ENCODE data around the gene OR2AG2.

OR2AG2 gene

GRCh38 chr11:6799402-6799801 lies 27.6 kb upstream of the OR2AG2 start, which contains the start of gene OR6A2:
Gene OR6A2, minus strand, starts transcription at chr11:6799689. Its CDS starts 3,981 bp downstream, at chr11:6795708.
- ChIA-PET POLR2A (no interaction called here), CTCF (interaction anchor here (1.0 to 9.1 kb wide), 2 partner anchors 12 to 17 kb away, joined by 3 to 59 read pairs; partner anchors contain the start of gene OR2AG1)
- no peak for DNase-seq (ENCODE audit: extremely low spot score)
- no peak for TF ChIP-seq CTCF (IDR thresholded peaks at IDR 0.05; ENCODE audit: control extremely low read depth, extremely low read depth, low read depth, missing control alignments)

- CTCF ChIA-PET: interaction anchor here (1.1 to 9.1 kb wide), 4 partner anchors 12 to 34 kb away, joined by 3 to 59 read pairs (median 6); no protein-coding TSS in a partner anchor
- TF ChIP-seq CTCF (IDR thresholded peaks at IDR 0.05; ENCODE audit: control extremely low read depth, extremely low read depth, low read depth, missing control alignments): no peak
- no peak for DNase-seq (ENCODE audit: extremely low spot score)
- POLR2A ChIA-PET: no interaction called here
Observed at GRCh38 chr11:6794639-6795038, 22.9 kb upstream of the OR2AG2 start.

DNA sequence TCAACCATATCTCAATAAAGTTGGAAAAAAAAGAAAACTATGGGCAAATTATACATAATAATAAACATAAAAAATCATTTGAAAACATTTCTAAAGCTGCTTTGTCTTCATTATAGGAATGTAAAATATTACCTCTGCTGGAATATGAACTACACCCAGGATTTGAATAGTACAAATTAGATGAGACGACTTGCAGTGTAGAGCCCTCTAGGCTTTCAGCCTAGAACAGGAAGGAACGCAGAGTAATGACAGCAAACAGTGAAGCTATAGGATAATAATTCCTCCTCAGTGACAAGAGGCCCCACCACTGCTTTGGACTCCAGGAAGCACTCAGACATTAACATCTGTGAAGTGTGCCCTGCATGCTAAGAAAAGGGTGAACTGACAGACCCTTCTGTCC lies 18.8 kb upstream of the OR2AG2 start:
- CTCF ChIA-PET: interaction anchor here (1.3 to 2.2 kb wide), 3 partner anchors 10 to 22 kb away, joined by 3 to 6 read pairs (median 5); no protein-coding TSS in a partner anchor
- DNase-seq (ENCODE audit: extremely low spot score): no peak
- POLR2A ChIA-PET: no interaction called here
- no peak for TF ChIP-seq CTCF (IDR thresholded peaks at IDR 0.05; ENCODE audit: control extremely low read depth, extremely low read depth, low read depth, missing control alignments)

DNA sequence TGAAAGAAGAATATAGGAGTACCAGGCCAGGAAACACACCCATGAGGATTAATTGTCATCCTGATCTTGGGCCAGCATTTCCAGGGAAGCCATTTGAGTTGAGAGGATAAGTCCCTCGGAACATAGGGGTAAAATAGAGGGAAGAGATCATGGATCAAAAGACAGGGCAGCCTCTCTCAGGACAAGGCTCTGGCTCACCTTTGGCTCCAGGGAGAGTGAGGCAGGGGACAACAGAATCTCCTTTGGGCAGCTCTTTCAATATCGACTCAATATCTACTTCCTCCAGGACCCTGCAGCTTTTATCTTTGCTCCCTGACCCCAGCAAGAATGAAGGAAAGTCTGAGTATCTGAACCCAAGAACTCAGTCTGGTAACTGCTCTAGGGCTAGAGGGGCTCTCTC lies 10.9 kb upstream of the OR2AG2 start, which contains the start of gene OR2AG1:
Gene OR2AG1 (plus strand): TSS at position 301 of the 400 bp plus-strand sequence. CDS start 2,018 bp downstream, outside the sequence.
- DNase-seq (ENCODE audit: extremely low spot score): no peak
- CTCF ChIA-PET: interaction anchor here (0.9 to 1.8 kb wide), 4 partner anchors 17 to 66 kb away, joined by 3 to 6 read pairs (median 3); partner anchors contain the start of gene OR6A2
- POLR2A ChIA-PET: no interaction called here
- TF ChIP-seq CTCF (IDR thresholded peaks at IDR 0.05; ENCODE audit: control extremely low read depth, extremely low read depth, low read depth, missing control alignments): no peak

GRCh38 chr11:6780829-6781228 lies 9.1 kb upstream of the OR2AG2 start:
- DNase-seq (ENCODE audit: extremely low spot score): no peak
- CTCF ChIA-PET: interaction anchor here (1.0 to 1.7 kb wide), 4 partner anchors 11 to 42 kb away, joined by 3 to 6 read pairs (median 4); no protein-coding TSS in a partner anchor
- POLR2A ChIA-PET: no interaction called here
- TF ChIP-seq CTCF (IDR thresholded peaks at IDR 0.05; ENCODE audit: control extremely low read depth, extremely low read depth, low read depth, missing control alignments): no peak

DNA sequence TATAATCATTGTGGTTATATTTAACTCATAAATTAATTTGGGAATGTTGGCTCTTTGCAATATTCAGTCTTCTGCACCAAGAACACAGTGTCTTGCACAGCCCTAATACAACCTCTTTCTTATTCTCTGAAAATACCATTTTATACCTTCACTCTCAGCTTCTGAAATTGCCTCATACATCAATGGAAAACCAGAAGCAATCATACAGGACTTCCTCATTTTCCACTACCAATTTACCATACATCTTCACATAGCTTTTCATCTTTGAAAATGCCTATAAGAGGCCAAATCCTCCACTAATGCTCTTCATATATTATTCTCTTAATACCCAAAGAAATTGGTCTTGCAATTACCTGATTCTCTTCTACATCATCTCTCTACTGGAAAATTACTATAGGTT lies 6.7 kb upstream of the OR2AG2 start:
- ChIA-PET CTCF (interaction anchor here (1.6 to 2.2 kb wide), 2 partner anchors 20 to 34 kb away, joined by 4 to 7 read pairs; no protein-coding TSS in a partner anchor), POLR2A (no interaction called here)
- no peak for TF ChIP-seq CTCF (IDR thresholded peaks at IDR 0.05; ENCODE audit: control extremely low read depth, extremely low read depth, low read depth, missing control alignments)
- DNase-seq (ENCODE audit: extremely low spot score): no peak

Data from GM10248 (cell line).